ENCODE measurements around the gene CHRM5.

DNA sequence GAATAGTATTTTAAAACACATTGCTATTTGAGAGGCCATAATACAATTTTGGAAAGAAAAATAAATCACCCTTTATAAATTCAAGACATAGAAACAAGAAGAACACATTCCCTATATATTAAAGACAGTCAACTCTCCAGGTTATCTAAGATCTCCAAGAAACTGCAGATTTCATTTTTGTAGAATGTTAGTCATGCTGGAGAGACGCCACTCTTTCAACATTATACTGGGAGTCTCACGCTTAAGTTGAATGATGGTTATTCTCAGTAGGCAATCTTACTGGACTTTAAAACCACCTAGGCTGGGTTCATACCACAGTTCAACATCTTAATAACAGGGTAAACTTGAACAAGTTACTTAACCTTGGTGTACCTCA is 3.6 kb upstream of the CHRM5 start:
- TF ChIP-seq, protein P1, sequence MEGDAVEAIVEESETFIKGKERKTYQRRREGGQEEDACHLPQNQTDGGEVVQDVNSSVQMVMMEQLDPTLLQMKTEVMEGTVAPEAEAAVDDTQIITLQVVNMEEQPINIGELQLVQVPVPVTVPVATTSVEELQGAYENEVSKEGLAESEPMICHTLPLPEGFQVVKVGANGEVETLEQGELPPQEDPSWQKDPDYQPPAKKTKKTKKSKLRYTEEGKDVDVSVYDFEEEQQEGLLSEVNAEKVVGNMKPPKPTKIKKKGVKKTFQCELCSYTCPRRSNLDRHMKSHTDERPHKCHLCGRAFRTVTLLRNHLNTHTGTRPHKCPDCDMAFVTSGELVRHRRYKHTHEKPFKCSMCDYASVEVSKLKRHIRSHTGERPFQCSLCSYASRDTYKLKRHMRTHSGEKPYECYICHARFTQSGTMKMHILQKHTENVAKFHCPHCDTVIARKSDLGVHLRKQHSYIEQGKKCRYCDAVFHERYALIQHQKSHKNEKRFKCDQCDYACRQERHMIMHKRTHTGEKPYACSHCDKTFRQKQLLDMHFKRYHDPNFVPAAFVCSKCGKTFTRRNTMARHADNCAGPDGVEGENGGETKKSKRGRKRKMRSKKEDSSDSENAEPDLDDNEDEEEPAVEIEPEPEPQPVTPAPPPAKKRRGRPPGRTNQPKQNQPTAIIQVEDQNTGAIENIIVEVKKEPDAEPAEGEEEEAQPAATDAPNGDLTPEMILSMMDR (IDR thresholded peaks at IDR 0.05), result no peak
- TF ChIP-seq POLR2A (IDR thresholded peaks at IDR 0.05), result no peak
- TF ChIP-seq POLR2AphosphoS5 (IDR thresholded peaks at IDR 0.05), result no peak
